Ishikawa (cell line): Measurements from ENCODE around the gene SNRK.

Source experiments
- CEBPB ChIP-seq: IDR thresholded peaks from 2 replicates; pipeline ENCODE4 v1.6.1; 2012
- CREB1 ChIP-seq: IDR thresholded peaks from 2 replicates; pipeline ENCODE4 v1.6.1; 2012; ENCODE audit warnings: low read depth
- EP300 ChIP-seq: IDR thresholded peaks from 2 replicates; pipeline ENCODE4 v1.6.1; 2012; ENCODE audit warnings: borderline replicate concordance
- MAX ChIP-seq: IDR thresholded peaks from 2 replicates; pipeline ENCODE4 v1.6.1; 2012
- NFIC ChIP-seq: IDR thresholded peaks from 2 replicates; pipeline ENCODE4 v1.6.1; 2012
- RAD21 ChIP-seq: IDR thresholded peaks from 2 replicates; pipeline ENCODE4 v1.6.1; 2012; ENCODE audit warnings: low read depth
- TAF1 ChIP-seq: IDR thresholded peaks from 2 replicates; pipeline ENCODE4 v1.6.1; 2012; ENCODE audit warnings: low read depth, mild to moderate bottlenecking
- TCF12 ChIP-seq: IDR thresholded peaks from 2 replicates; pipeline ENCODE4 v1.6.1; 2012; ENCODE audit warnings: low read depth
- YY1 ChIP-seq: IDR thresholded peaks from 2 replicates; pipeline ENCODE4 v1.6.1; 2012; ENCODE audit warnings: low read depth

GRCh38 chr3:43338295-43338694 lies 52.0 kb downstream of the SNRK start:
- TF ChIP-seq NFIC (no peak), TCF12 (no peak), CREB1 (no peak), TAF1 (no peak), RAD21 (no peak), EP300 (no peak), CEBPB (no peak), YY1 (no peak), MAX (no peak)
